Trophoblast cell (in vitro differentiated cells and primary cell): Measurements from ENCODE around the gene WNT9B.

Experiments used
- DNase-seq, 2 donors: peaks; one replicate each; pipeline ENCODE4 v3.0.0-alpha.2; 2016
- H2AFZ ChIP-seq: 2 replicates; pipeline ENCODE4 v1.6.1; 2013; ENCODE audit warnings: low read length, moderate library complexity, mild to moderate bottlenecking; ENCODE audit not compliant: insufficient read depth, poor library complexity
- H2AK5ac ChIP-seq: 2 replicates; pipeline ENCODE4 v1.6.1; 2013; ENCODE audit warnings: mild to moderate bottlenecking, low read length
- H2BK120ac ChIP-seq: 2 replicates; pipeline ENCODE4 v1.6.1; 2013; ENCODE audit warnings: low read length, mild to moderate bottlenecking, moderate library complexity; ENCODE audit not compliant: insufficient read depth, poor library complexity
- H2BK12ac ChIP-seq: 2 replicates; pipeline ENCODE4 v1.6.1; 2013; ENCODE audit warnings: mild to moderate bottlenecking, low read length, moderate library complexity
- H2BK5ac ChIP-seq: 2 replicates; pipeline ENCODE4 v1.6.1; 2013; ENCODE audit warnings: low read length, low read depth, moderate library complexity, mild to moderate bottlenecking; ENCODE audit not compliant: poor library complexity
- H3K14ac ChIP-seq: 2 replicates; pipeline ENCODE4 v1.6.1; 2013; ENCODE audit warnings: mild to moderate bottlenecking, low read length
- H3K18ac ChIP-seq: 2 replicates; pipeline ENCODE4 v1.6.1; 2013; ENCODE audit warnings: mild to moderate bottlenecking, low read length
- H3K23ac ChIP-seq: 2 replicates; pipeline ENCODE4 v1.6.1; 2013; ENCODE audit warnings: low read length
- H3K27ac ChIP-seq: 2 replicates; pipeline ENCODE4 v1.5.1; 2013; ENCODE audit warnings: low read depth, mild to moderate bottlenecking, inconsistent platforms, low read length, moderate library complexity
- H3K27me3 ChIP-seq: 2 replicates; pipeline ENCODE4 v1.6.1; 2013; ENCODE audit warnings: inconsistent platforms, mild to moderate bottlenecking, low read length, moderate library complexity; ENCODE audit not compliant: insufficient read depth
- H3K36me3 ChIP-seq, 2 experiments: 1 replicate in 1 of 2; 2 replicates in 1 of 2; pipeline ENCODE4 v1.6.1; 2013; ENCODE audit warnings: low read length in 2 of 2, mild to moderate bottlenecking in 2 of 2, moderate library complexity in 1 of 2; ENCODE audit not compliant: insufficient read depth in 2 of 2, control insufficient read depth in 1 of 2
- H3K4ac ChIP-seq: 2 replicates; pipeline ENCODE4 v1.6.1; 2013; ENCODE audit warnings: low read depth, mild to moderate bottlenecking, low read length, moderate library complexity
- H3K4me1 ChIP-seq, 2 experiments: 1 replicate in 1 of 2; 2 replicates in 1 of 2; pipeline ENCODE4 v1.6.1; 2013; ENCODE audit warnings: low read length in 2 of 2, mild to moderate bottlenecking in 2 of 2, moderate library complexity in 1 of 2; ENCODE audit not compliant: insufficient read depth in 2 of 2, control insufficient read depth in 1 of 2
- H3K4me2 ChIP-seq: 2 replicates; pipeline ENCODE4 v1.6.1; 2013; ENCODE audit warnings: inconsistent platforms, mild to moderate bottlenecking, low read length, moderate library complexity
- H3K4me3 ChIP-seq: 2 replicates; pipeline ENCODE4 v1.5.1; 2013; ENCODE audit warnings: mild to moderate bottlenecking, low read depth, low read length, inconsistent platforms
- H3K79me1 ChIP-seq: one replicate; pipeline ENCODE4 v1.6.1; 2013; ENCODE audit warnings: low read length
- H3K79me2 ChIP-seq: 2 replicates; pipeline ENCODE4 v1.6.1; 2013; ENCODE audit warnings: low read length, mild to moderate bottlenecking; ENCODE audit not compliant: control insufficient read depth, insufficient read depth, poor library complexity
- H3K9ac ChIP-seq: 2 replicates; pipeline ENCODE4 v1.6.1; 2013; ENCODE audit warnings: mild to moderate bottlenecking, low read length
- H3K9me3 ChIP-seq: 2 replicates; pipeline ENCODE4 v1.6.1; 2013; ENCODE audit warnings: low read depth, mild to moderate bottlenecking, control low read depth, inconsistent platforms, low read length; ENCODE audit not compliant: insufficient read depth
- H4K12ac ChIP-seq: 2 replicates; pipeline ENCODE4 v1.6.1; 2013; ENCODE audit warnings: low read depth, mild to moderate bottlenecking, low read length, moderate library complexity
- H4K8ac ChIP-seq: 2 replicates; pipeline ENCODE4 v1.6.1; 2013; ENCODE audit warnings: low read depth, mild to moderate bottlenecking, low read length, moderate library complexity
- H4K91ac ChIP-seq: one replicate; pipeline ENCODE4 v1.6.1; 2013; ENCODE audit warnings: low read depth, mild to moderate bottlenecking, low read length, moderate library complexity
- WGBS: extraction: QIAGEN DNeasy Blood & Tissue Kit; methylation state at CpG from one replicate; pipeline ENCODE4 v1.1.7; 2013; ENCODE audit warnings: missing lambda C conversion rate; ENCODE audit not compliant: insufficient read length, insufficient coverage; ENCODE audit errors: extremely low coverage; 5-methylcytosine and 5-hydroxymethylcytosine counted together

Gene WNT9B

GRCh38 chr17:46887717-46888116, 36.3 kb downstream of the WNT9B start:
- H3K36me3 ChIP-seq: no peaks in the 10 kb centered on the region
- H2BK5ac ChIP-seq: no peak overlapping the region
- H3K27ac ChIP-seq: no peak overlapping the region
- H3K4me3 ChIP-seq: no peak overlapping the region
- H2BK120ac ChIP-seq: no peak overlapping the region
- no peak for DNase-seq
- H4K91ac ChIP-seq: no peak overlapping the region
- H3K9me3 ChIP-seq: peaks cover 4% of the 10 kb centered on the region
- H3K4me1 ChIP-seq: peaks cover 7 to 11% of the 10 kb centered on the region in 2 experiments
- no peak overlapping the region for H2AK5ac ChIP-seq
- no CpG with 5 or more reads among the region's 3 CpGs for WGBS
- H2AFZ ChIP-seq: no peak overlapping the region
- H4K8ac ChIP-seq: no peak overlapping the region
- no peak overlapping the region for H3K4ac ChIP-seq
- no peak overlapping the region for H4K12ac ChIP-seq
- no peak overlapping the region for H3K9ac ChIP-seq
- no peak overlapping the region for H2BK12ac ChIP-seq
- no peak overlapping the region for H3K23ac ChIP-seq
- H3K18ac ChIP-seq: no peak overlapping the region
- no peaks in the 10 kb centered on the region for H3K79me2 ChIP-seq
- peaks cover 8% of the 10 kb centered on the region for H3K79me1 ChIP-seq
- H3K4me2 ChIP-seq: no peak overlapping the region
- no peaks in the 10 kb centered on the region for H3K27me3 ChIP-seq
- no peak overlapping the region for H3K14ac ChIP-seq

GRCh38 chr17:46888727-46889126, 37.3 kb downstream of the WNT9B start:
- H3K27me3 ChIP-seq: no peaks in the 10 kb centered on the region
- no peak overlapping the region for H3K9ac ChIP-seq
- no peak for DNase-seq
- H2BK5ac ChIP-seq: no peak overlapping the region
- no peak overlapping the region for H3K23ac ChIP-seq
- no peaks in the 10 kb centered on the region for H3K79me2 ChIP-seq
- no peak overlapping the region for H3K4me3 ChIP-seq
- no CpG with 5 or more reads among the region's 1 CpG for whole genome bisulfite sequencing
- H3K36me3 ChIP-seq: no peaks in the 10 kb centered on the region
- no peak overlapping the region for H3K14ac ChIP-seq
- peaks cover 9 to 11% of the 10 kb centered on the region in 2 experiments for H3K4me1 ChIP-seq
- H4K8ac ChIP-seq: no peak overlapping the region
- no peak overlapping the region for H3K27ac ChIP-seq
- H3K79me1 ChIP-seq: peaks cover 9% of the 10 kb centered on the region
- no peak overlapping the region for H4K91ac ChIP-seq
- H3K18ac ChIP-seq: no peak overlapping the region
- H3K4me2 ChIP-seq: no peak overlapping the region
- no peak overlapping the region for H4K12ac ChIP-seq
- H3K9me3 ChIP-seq: peaks cover 2% of the 10 kb centered on the region
- H2AK5ac ChIP-seq: no peak overlapping the region
- no peak overlapping the region for H2AFZ ChIP-seq
- H2BK120ac ChIP-seq: no peak overlapping the region
- no peak overlapping the region for H3K4ac ChIP-seq
- no peak overlapping the region for H2BK12ac ChIP-seq

- no peak for DNase-seq
- Histone ChIP-seq H2AK5ac (no peak overlapping the region), H2BK12ac (no peak overlapping the region), H3K4ac (no peak overlapping the region), H3K4me1 (peaks cover 14 to 15% of the 10 kb centered on the region in 2 experiments), H3K79me1 (peaks cover 10% of the 10 kb centered on the region), H3K9ac (no peak overlapping the region), H3K27ac (no peak overlapping the region), H4K8ac (no peak overlapping the region), H3K27me3 (no peaks in the 10 kb centered on the region), H3K4me3 (no peak overlapping the region), H2AFZ (no peak overlapping the region), H3K23ac (no peak overlapping the region), H3K18ac (no peak overlapping the region), H3K9me3 (peaks cover 2% of the 10 kb centered on the region), H3K4me2 (no peak overlapping the region), H3K14ac (no peak overlapping the region), H2BK5ac (no peak overlapping the region), H4K91ac (peak overlapping the region; percentile 4), H3K36me3 (no peaks in the 10 kb centered on the region), H2BK120ac (no peak overlapping the region), H3K79me2 (no peaks in the 10 kb centered on the region), H4K12ac (no peak overlapping the region)
- WGBS: no CpG with 5 or more reads among the region's 4 CpGs
Observed at GRCh38 chr17:46889519-46889918, 38.1 kb downstream of the WNT9B start.

- no peak overlapping the region for H3K23ac ChIP-seq
- no peak overlapping the region for H2AK5ac ChIP-seq
Observed at GRCh38 chr17:46889992-46890564, 38.7 kb downstream of the WNT9B start.

More at GRCh38 chr17:46889992-46890564, 38.7 kb downstream of the WNT9B start:
- no peaks in the 10 kb centered on the region for H3K79me2 ChIP-seq
- H3K4me3 ChIP-seq: no peak overlapping the region
- DNase-seq: no peak
- peak overlapping the region; percentile 8 for H2BK120ac ChIP-seq
- H3K4me2 ChIP-seq: no peak overlapping the region
- H3K4ac ChIP-seq: no peak overlapping the region
- H3K27me3 ChIP-seq: no peaks in the 10 kb centered on the region
- H3K14ac ChIP-seq: no peak overlapping the region
- peak overlapping the region; percentile 64 for H4K91ac ChIP-seq
- H3K36me3 ChIP-seq: no peaks in the 10 kb centered on the region
- no peaks in the 10 kb centered on the region for H3K9me3 ChIP-seq
- H4K12ac ChIP-seq: no peak overlapping the region
- H3K9ac ChIP-seq: no peak overlapping the region
- no peak overlapping the region for H3K27ac ChIP-seq
- H3K79me1 ChIP-seq: peaks cover 12% of the 10 kb centered on the region
- no peak overlapping the region for H4K8ac ChIP-seq
- no CpG with 5 or more reads among the region's 13 CpGs for whole genome bisulfite sequencing
- H2BK12ac ChIP-seq: peak overlapping the region; percentile 8
- peaks cover 19% of the 10 kb centered on the region in 2 experiments for H3K4me1 ChIP-seq
- no peak overlapping the region for H2AFZ ChIP-seq
- H3K18ac ChIP-seq: no peak overlapping the region
- H2BK5ac ChIP-seq: no peak overlapping the region
